Mesenchymal stem cell (in vitro differentiated cells and primary cell): Measurements from ENCODE around the gene TTLL6.
"Not testable (repeated sequence)": the region's sequence is repeated elsewhere in the genome, so short reads cannot be mapped to it uniquely, and the experiment has no call there.

Experiments used
- DNase-seq: peaks from one replicate; pipeline ENCODE4 v3.0.0-alpha.2; 2013
- H2AFZ ChIP-seq: one replicate; pipeline ENCODE4 v1.6.1; 2013; ENCODE audit warnings: low read depth, mild to moderate bottlenecking, control low read depth, inconsistent platforms, low read length, moderate library complexity
- H2AK5ac ChIP-seq: 2 replicates; pipeline ENCODE4 v1.6.1; 2013; ENCODE audit warnings: low read length, moderate library complexity, mild to moderate bottlenecking, inconsistent platforms; ENCODE audit not compliant: severe bottlenecking
- H2BK120ac ChIP-seq: one replicate; pipeline ENCODE4 v1.6.1; 2013; ENCODE audit warnings: low read depth, mild to moderate bottlenecking, inconsistent platforms, low read length, moderate library complexity
- H2BK12ac ChIP-seq, 2 experiments: one replicate each; pipeline ENCODE4 v1.6.1; 2013; ENCODE audit warnings: inconsistent platforms in 2 of 2, low read length in 2 of 2, mild to moderate bottlenecking in 2 of 2, moderate library complexity in 2 of 2, control low read depth in 1 of 2
- H2BK15ac ChIP-seq: one replicate; pipeline ENCODE4 v1.6.1; 2013; ENCODE audit warnings: mild to moderate bottlenecking, low read depth, inconsistent platforms; ENCODE audit not compliant: poor library complexity, severe bottlenecking
- H2BK5ac ChIP-seq: 2 replicates; pipeline ENCODE4 v1.6.1; 2013; ENCODE audit warnings: low read depth, mild to moderate bottlenecking, low read length, control low read depth, inconsistent platforms; ENCODE audit not compliant: poor library complexity, severe bottlenecking
- H3K14ac ChIP-seq, 2 experiments: one replicate each; pipeline ENCODE4 v1.6.1; 2013; ENCODE audit warnings: inconsistent platforms in 2 of 2, low read length in 2 of 2, control low read depth in 1 of 2, mild to moderate bottlenecking in 1 of 2, moderate library complexity in 1 of 2
- H3K18ac ChIP-seq, 2 experiments: one replicate each; pipeline ENCODE4 v1.6.1; 2013; ENCODE audit warnings: inconsistent platforms in 2 of 2, low read length in 2 of 2, control low read depth in 1 of 2, low read depth in 1 of 2, mild to moderate bottlenecking in 1 of 2
- H3K23ac ChIP-seq, 2 experiments: one replicate each; pipeline ENCODE4 v1.6.1; 2013; ENCODE audit warnings: inconsistent platforms in 2 of 2, low read length in 2 of 2, mild to moderate bottlenecking in 2 of 2, moderate library complexity in 2 of 2, control low read depth in 1 of 2
- H3K27ac ChIP-seq: 2 replicates; pipeline ENCODE4 v1.5.1; 2013; ENCODE audit warnings: mild to moderate bottlenecking, moderate library complexity, low read length, control low read depth, inconsistent platforms; ENCODE audit not compliant: poor library complexity, severe bottlenecking
- H3K27me3 ChIP-seq, 2 experiments: 2 replicates each; pipeline versions ENCODE4 v1.6.1 to v1.7.0; 2013; ENCODE audit warnings: low read length in 2 of 2, mild to moderate bottlenecking in 2 of 2, moderate library complexity in 2 of 2, control low read depth in 1 of 2, inconsistent platforms in 1 of 2; ENCODE audit not compliant: control insufficient read depth in 1 of 2, insufficient read depth in 1 of 2
- H3K36me3 ChIP-seq, 2 experiments: 2 replicates each; pipeline versions ENCODE4 v1.6.1 to v1.7.0; 2013; ENCODE audit warnings: low read length in 2 of 2, control low read depth in 1 of 2, inconsistent platforms in 1 of 2, low read depth in 1 of 2, mild to moderate bottlenecking in 1 of 2; ENCODE audit not compliant: insufficient read depth in 2 of 2, control insufficient read depth in 1 of 2
- H3K4ac ChIP-seq, 2 experiments: one replicate each; pipeline ENCODE4 v1.6.1; 2013; ENCODE audit warnings: inconsistent platforms in 2 of 2, low read length in 2 of 2, mild to moderate bottlenecking in 2 of 2, moderate library complexity in 2 of 2, control low read depth in 1 of 2, low read depth in 1 of 2
- H3K4me1 ChIP-seq: 2 replicates; pipeline ENCODE4 v1.6.1; 2013; ENCODE audit warnings: low read depth, low read length, control low read depth; ENCODE audit not compliant: control insufficient read depth, insufficient read depth
- H3K4me2 ChIP-seq: 2 replicates; pipeline ENCODE4 v1.6.1; 2013; ENCODE audit warnings: low read length, mild to moderate bottlenecking, inconsistent platforms; ENCODE audit not compliant: poor library complexity, severe bottlenecking
- H3K4me3 ChIP-seq, 2 experiments: 2 replicates each; pipeline versions ENCODE4 v1.5.1 to v1.7.0; 2013; ENCODE audit warnings: low read length in 2 of 2, mild to moderate bottlenecking in 2 of 2, control low read depth in 1 of 2, low read depth in 1 of 2; ENCODE audit not compliant: insufficient read depth in 1 of 2
- H3K79me1 ChIP-seq: replicated peaks from 2 replicates; pipeline ENCODE4 v1.6.1; 2013; ENCODE audit warnings: mild to moderate bottlenecking, control low read depth, low read length, inconsistent platforms; ENCODE audit not compliant: poor library complexity, severe bottlenecking
- H3K9ac ChIP-seq: 2 replicates; pipeline ENCODE4 v1.7.0; 2013; ENCODE audit warnings: mild to moderate bottlenecking, low read length, moderate library complexity
- H3K9me3 ChIP-seq: 2 replicates; pipeline ENCODE4 v1.7.0; 2013; ENCODE audit warnings: mild to moderate bottlenecking, low read length; ENCODE audit not compliant: control insufficient read depth
- H4K8ac ChIP-seq: one replicate; pipeline ENCODE4 v1.6.1; 2013; ENCODE audit warnings: inconsistent platforms, mild to moderate bottlenecking, low read length, moderate library complexity
- H4K91ac ChIP-seq: one replicate; pipeline ENCODE4 v1.6.1; 2013; ENCODE audit warnings: mild to moderate bottlenecking, low read length, inconsistent platforms
- WGBS: methylation state at CpG from one replicate; pipeline ENCODE4 v1.1.7; 2013; ENCODE audit warnings: mixed read lengths; 5-methylcytosine and 5-hydroxymethylcytosine counted together

The TTLL6 gene

GRCh38 chr17:48717367-48718226 is 99.4 kb downstream of the TTLL6 start:
- Histone ChIP-seq H3K4ac (no peak overlapping the region), H3K27ac (no peak overlapping the region), H4K91ac (no peak overlapping the region), H2AK5ac (no peak overlapping the region), H2AFZ (no peak overlapping the region), H3K4me1 (peaks cover 15% of the 10 kb centered on the region), H3K14ac (no peak overlapping the region), H3K23ac (no peak overlapping the region), H3K4me2 (no peak overlapping the region), H2BK15ac (no peak overlapping the region), H3K79me1 (no peaks in the 10 kb centered on the region), H3K9me3 (peaks cover 6% of the 10 kb centered on the region), H2BK5ac (no peak overlapping the region), H4K8ac (no peak overlapping the region), H3K4me3 (no peak overlapping the region), H3K27me3 (peaks cover 83 to 100% of the 10 kb centered on the region in 2 experiments), H3K36me3 (no peaks in the 10 kb centered on the region), H3K9ac (no peak overlapping the region), H3K18ac (no peak overlapping the region), H2BK12ac (no peak overlapping the region), H2BK120ac (no peak overlapping the region)
- DNase-seq = peak; percentile 15
- 41% methylated on average over 9 of the region's 10 CpGs for WGBS

- not testable (repeated sequence) for H3K14ac ChIP-seq, H4K8ac ChIP-seq, H3K4me2 ChIP-seq, H2AK5ac ChIP-seq, H2BK12ac ChIP-seq, H4K91ac ChIP-seq, H3K4ac ChIP-seq, H3K4me3 ChIP-seq, H2AFZ ChIP-seq, H3K27ac ChIP-seq, H3K23ac ChIP-seq, H3K18ac ChIP-seq, H3K79me1 ChIP-seq, DNase-seq, H3K9ac ChIP-seq, H3K36me3 ChIP-seq, H3K9me3 ChIP-seq, H2BK15ac ChIP-seq, H2BK5ac ChIP-seq, H2BK120ac ChIP-seq
- Histone ChIP-seq H3K4me1 (peaks cover 15% of the 10 kb centered on the region), H3K27me3 (peaks cover 82 to 97% of the 10 kb centered on the region in 2 experiments)
- 100% methylated on average over 2 of the region's 3 CpGs for WGBS
Measured at GRCh38 chr17:48716549-48716948, 100.5 kb downstream of the TTLL6 start.

DNA sequence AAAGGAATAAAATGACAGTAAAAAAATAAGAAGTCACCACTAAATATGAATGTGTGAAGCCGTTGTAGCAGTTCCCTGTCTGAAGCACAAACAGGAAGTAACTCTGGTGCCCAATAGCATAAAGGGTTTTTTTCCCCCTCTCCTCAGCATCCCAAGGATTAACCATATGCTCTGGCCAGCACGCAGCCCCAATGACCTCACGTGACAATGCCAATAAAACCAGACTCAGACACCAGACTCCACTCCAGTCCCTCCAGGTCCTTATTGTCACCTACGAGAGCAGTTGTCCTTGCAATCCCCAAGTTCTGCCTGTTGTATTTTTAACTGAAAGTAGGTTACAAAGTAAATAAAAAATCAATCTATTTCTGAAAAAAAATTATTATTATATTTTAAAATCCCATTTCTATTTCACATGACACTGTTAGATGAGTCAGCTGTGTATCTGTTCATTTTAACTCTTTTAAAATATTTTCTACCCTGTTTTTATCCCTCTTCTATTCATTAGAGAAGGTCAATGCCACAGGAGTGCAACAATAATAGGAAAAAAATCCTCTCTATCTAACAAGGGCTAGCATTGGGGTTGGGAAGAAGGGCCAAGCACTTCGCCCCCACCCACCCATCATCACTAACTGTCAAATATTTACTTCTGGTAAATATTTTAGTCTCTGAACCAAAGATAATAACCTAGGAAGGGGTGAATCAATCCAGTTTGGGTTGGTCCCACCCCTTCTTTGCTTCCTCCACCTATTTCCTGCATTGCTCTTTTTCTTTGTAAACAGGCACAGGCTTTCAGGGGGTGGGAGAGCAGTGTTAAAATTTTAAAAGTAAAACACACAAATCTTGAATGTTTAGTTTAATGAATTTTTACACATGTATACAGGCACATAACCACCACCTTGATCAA is 101.3 kb downstream of the TTLL6 start:
- H2AK5ac ChIP-seq = no peak overlapping the region
- no peak overlapping the region for H4K8ac ChIP-seq
- H2BK12ac ChIP-seq = no peak overlapping the region
- peaks cover 15% of the 10 kb centered on the region for H3K4me1 ChIP-seq
- H2AFZ ChIP-seq = no peak overlapping the region
- H3K27ac ChIP-seq = no peak overlapping the region
- H3K4ac ChIP-seq = no peak overlapping the region
- H3K9ac ChIP-seq = no peak overlapping the region
- H3K27me3 ChIP-seq = peaks cover 82 to 97% of the 10 kb centered on the region in 2 experiments
- no peak overlapping the region for H2BK120ac ChIP-seq
- no peak overlapping the region for H4K91ac ChIP-seq
- no peak overlapping the region for H3K4me3 ChIP-seq
- no peak overlapping the region for H3K18ac ChIP-seq
- no peaks in the 10 kb centered on the region for H3K79me1 ChIP-seq
- H2BK15ac ChIP-seq = no peak overlapping the region
- 17% methylated on average over 3 of the region's 5 CpGs for WGBS
- peak; percentile 11 for DNase-seq
- H3K9me3 ChIP-seq = peaks cover 6% of the 10 kb centered on the region
- H3K36me3 ChIP-seq = no peaks in the 10 kb centered on the region
- no peak overlapping the region for H3K14ac ChIP-seq
- H3K23ac ChIP-seq = no peak overlapping the region
- H3K4me2 ChIP-seq = no peak overlapping the region
- H2BK5ac ChIP-seq = no peak overlapping the region
